Adrenal gland (tissue), 12 donors: ENCODE results near the gene ORC4. TPM values are rescaled to one million over a fixed set of nuclear protein-coding genes. Genes with fewer than 3 reads are reported as not detected.

Experiments
- DNase-seq, 7 donors: peaks; one replicate each; pipeline ENCODE4 v3.0.0-alpha.2; 2019 to 2020
- H3K27ac ChIP-seq, 5 donors: fragments of 200-600 bp; sonication (generic) in 4 of 5; 1 replicate in 3 of 5; 2 replicates in 2 of 5; pipeline versions ENCODE4 v1.5.1 to v1.8.0; 2016 to 2020; ENCODE audit warnings: mild to moderate bottlenecking in 1 of 5
- H3K27me3 ChIP-seq: fragments of 200-600 bp; 2 replicates; pipeline ENCODE4 v1.8.0; 2021
- H3K36me3 ChIP-seq, 2 donors: fragments of 200-600 bp; replicated peaks in 1 of 2; 1 replicate in 1 of 2; 2 replicates in 1 of 2; pipeline versions ENCODE4 v1.5.1 to v1.8.0; 2018 to 2022
- H3K4me1 ChIP-seq, 2 donors: fragments of 200-600 bp; replicated peaks in 1 of 2; 1 replicate in 1 of 2; 2 replicates in 1 of 2; pipeline versions ENCODE4 v1.5.1 to v1.8.0; 2018 to 2021
- H3K4me3 ChIP-seq, 4 donors: fragments of 200-600 bp; sonication (generic) in 3 of 4; one replicate each; pipeline ENCODE4 v1.5.1; 2016 to 2018
- H3K9me3 ChIP-seq, 3 donors: fragments of 200-600 bp; sonication (generic) in 1 of 3; replicated peaks in 1 of 3; 1 replicate in 2 of 3; 2 replicates in 1 of 3; pipeline versions ENCODE4 v1.5.1 to v1.8.0; 2016 to 2021
- POLR2A ChIP-seq, 2 donors: fragments of 450-650 bp; IDR thresholded peaks; one replicate each; pipeline ENCODE4 v1.6.1; 2017; ENCODE audit warnings: antibody characterized with exemption in 2 of 2, mild to moderate bottlenecking in 2 of 2, moderate library complexity in 1 of 2
- WGBS, 4 donors: extraction: QIAGEN DNeasy Blood & Tissue Kit in 2 of 4; methylation state at CpG; one replicate each; pipeline versions ENCODE4 v1.1.5 to v1.1.7; 2013 to 2017; 5-methylcytosine and 5-hydroxymethylcytosine counted together
- intact Hi-C, 2 donors: fragments of 100-400 bp; cut with DNase I; formaldehyde crosslinking; loops; one replicate each; pipeline versions ENCODE4 v1.14.1 to v1.15.0; 2022 to 2023
- polyA plus RNA-seq, 3 donors: library from polyadenylated mRNA; stranded (reverse); fragments of 200-250 nt in 2 of 3; fragments of 350-450 nt in 1 of 3; fragmentation: Illumina TruSeq in 1 of 3; extraction: RNeasy Lipid Tissue Mini Kit (QIAGEN cat#74804) in 1 of 3; gene quantifications; one replicate each; pipeline ENCODE4 v1.2.3, GENCODE V29; 2013 to 2014
- total RNA-seq, 9 donors: library from RNA; depleted of rRNA in 4 of 9; stranded (reverse); fragments of >200 nt in 4 of 9; fragments of 120-200 nt in 1 of 9; fragmentation: NEBNext Ultra II Directional in 1 of 9; extraction: Animal tissue kit (Norgen Biotek cat#: 25700) in 1 of 9; gene quantifications; one replicate each; pipeline versions ENCODE4 v1.1.0 to v1.2.4, GENCODE V29; 2013 to 2023
- TF ChIP-seq, protein P1 (sequence below), 6 experiments: fragments of 450-650 bp in 4 of 6; fragments of 200-600 bp in 2 of 6; sonication (generic) in 1 of 6; IDR thresholded peaks; 1 replicate in 5 of 6; 2 replicates in 1 of 6; pipeline versions ENCODE4 v1.5.1 to v1.8.0; 2016 to 2021; ENCODE audit warnings: antibody characterized with exemption in 6 of 6, mild to moderate bottlenecking in 2 of 6, moderate library complexity in 1 of 6
- donor health status: healthy with polysubstance abuse.
- donor health status: Bipolar disorder and iron deficiency.
- donor health status: DM: yes; HTN: yes; CAD: no.
- donor health status: DM: no; HTN: no; CAD: no.
- donor health status: DM: no; HTN: no; CAD: no.
- donor health status: DM: yes; HTN: yes; CAD: no.

ORC4 gene
- total and polyA plus RNA-seq, 12 donors = 7.5 to 87.7 (median 33.4) TPM

DNA sequence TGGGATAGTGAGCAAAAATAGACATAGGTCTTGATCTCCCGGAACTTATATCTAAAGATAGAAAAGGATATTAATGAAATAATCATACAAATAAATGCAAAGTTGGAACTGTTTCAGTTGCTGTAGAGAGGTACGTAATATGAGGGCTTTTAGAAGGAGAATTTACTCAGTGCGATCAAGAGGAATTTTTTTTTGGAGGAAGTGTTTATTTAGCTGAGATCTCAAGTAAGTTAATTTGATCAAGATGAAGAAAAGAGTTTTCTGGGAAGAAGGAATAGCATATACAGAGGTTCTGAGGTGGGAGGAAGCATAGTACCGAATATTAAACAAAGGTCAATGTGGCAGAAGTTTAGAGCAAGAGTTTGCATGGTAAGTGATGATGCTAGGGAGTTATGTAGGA, 11.7 kb upstream of the ORC4 start:
- H3K36me3 ChIP-seq = no peaks in the 10 kb centered on the region
- 87 to 92% (median 90%) methylated on average over 4 of the region's 4 CpGs for WGBS, 4 donors
- no peak overlapping the region for H3K27ac ChIP-seq
- DNase-seq = no peak
- no peaks in the 10 kb centered on the region for H3K27me3 ChIP-seq
- TF ChIP-seq, protein P1, sequence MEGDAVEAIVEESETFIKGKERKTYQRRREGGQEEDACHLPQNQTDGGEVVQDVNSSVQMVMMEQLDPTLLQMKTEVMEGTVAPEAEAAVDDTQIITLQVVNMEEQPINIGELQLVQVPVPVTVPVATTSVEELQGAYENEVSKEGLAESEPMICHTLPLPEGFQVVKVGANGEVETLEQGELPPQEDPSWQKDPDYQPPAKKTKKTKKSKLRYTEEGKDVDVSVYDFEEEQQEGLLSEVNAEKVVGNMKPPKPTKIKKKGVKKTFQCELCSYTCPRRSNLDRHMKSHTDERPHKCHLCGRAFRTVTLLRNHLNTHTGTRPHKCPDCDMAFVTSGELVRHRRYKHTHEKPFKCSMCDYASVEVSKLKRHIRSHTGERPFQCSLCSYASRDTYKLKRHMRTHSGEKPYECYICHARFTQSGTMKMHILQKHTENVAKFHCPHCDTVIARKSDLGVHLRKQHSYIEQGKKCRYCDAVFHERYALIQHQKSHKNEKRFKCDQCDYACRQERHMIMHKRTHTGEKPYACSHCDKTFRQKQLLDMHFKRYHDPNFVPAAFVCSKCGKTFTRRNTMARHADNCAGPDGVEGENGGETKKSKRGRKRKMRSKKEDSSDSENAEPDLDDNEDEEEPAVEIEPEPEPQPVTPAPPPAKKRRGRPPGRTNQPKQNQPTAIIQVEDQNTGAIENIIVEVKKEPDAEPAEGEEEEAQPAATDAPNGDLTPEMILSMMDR (IDR thresholded peaks at IDR 0.05) = no peak
- no peak for TF ChIP-seq POLR2A (IDR thresholded peaks at IDR 0.05)
- no peak overlapping the region for H3K4me3 ChIP-seq
- peaks cover 0 to 8% of the 10 kb centered on the region in 2 donors for H3K4me1 ChIP-seq
- H3K9me3 ChIP-seq = no peaks in the 10 kb centered on the region
- intact Hi-C loops = no loop called here

DNA sequence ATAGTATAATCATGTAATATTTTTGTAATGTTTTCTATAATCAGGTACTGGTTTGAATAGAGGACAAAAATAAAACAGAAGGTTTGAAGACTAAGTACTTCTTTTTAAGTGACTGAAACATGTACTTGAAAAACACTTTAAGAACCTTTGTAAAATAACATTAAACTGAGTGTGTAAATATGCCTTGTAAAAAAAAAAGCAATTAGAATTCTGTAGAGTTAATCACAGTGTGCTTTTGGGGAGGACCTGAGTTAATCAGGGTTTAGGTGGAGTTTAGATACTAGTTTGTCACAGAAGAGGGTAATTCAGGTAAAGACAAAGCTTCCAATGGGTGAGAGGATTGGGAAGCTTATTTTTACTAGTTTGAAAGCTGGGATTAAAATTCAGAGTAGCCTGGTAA, 10.6 kb upstream of the ORC4 start:
- Histone ChIP-seq H3K27me3 (no peaks in the 10 kb centered on the region), H3K36me3 (no peaks in the 10 kb centered on the region), H3K4me3 (no peak overlapping the region), H3K27ac (no peak overlapping the region), H3K4me1 (peaks cover 0 to 14% of the 10 kb centered on the region in 2 donors), H3K9me3 (no peaks in the 10 kb centered on the region)
- intact Hi-C loops = no loop called here
- no peak for TF ChIP-seq POLR2A (IDR thresholded peaks at IDR 0.05)
- TF ChIP-seq, protein P1 (IDR thresholded peaks at IDR 0.05) = no peak
- no peak for DNase-seq

DNA sequence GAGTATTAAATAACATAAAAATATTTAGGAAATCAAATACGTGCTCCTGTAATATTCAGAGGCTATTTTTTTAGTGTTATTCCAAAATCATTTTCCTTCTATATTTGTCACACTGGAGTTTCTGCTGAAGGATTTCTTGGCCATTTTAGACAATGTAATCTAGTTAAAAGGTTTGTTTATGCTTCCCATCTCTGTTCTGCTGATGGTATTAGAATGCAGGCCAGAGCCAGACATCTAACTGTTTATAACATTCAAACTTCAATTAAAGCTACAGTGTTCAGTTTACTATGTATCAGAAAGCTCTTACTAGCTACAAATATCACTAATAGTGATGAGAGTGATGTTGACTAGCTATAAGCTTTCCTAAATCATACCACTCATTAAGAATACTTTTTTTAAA, 8.2 kb upstream of the ORC4 start:
- TF ChIP-seq, protein P1 (IDR thresholded peaks at IDR 0.05) = no peak
- no peak for TF ChIP-seq POLR2A (IDR thresholded peaks at IDR 0.05)
- no peaks in the 10 kb centered on the region for H3K9me3 ChIP-seq
- WGBS, 4 donors = 84 to 92% (median 91%) methylated on average over 1 of the region's 1 CpG
- H3K27ac ChIP-seq = no peak overlapping the region
- no peaks in the 10 kb centered on the region for H3K27me3 ChIP-seq
- no peaks in the 10 kb centered on the region for H3K36me3 ChIP-seq
- no peak overlapping the region for H3K4me3 ChIP-seq
- intact Hi-C loops = no loop called here
- DNase-seq = no peak
- H3K4me1 ChIP-seq = peaks cover 1 to 29% of the 10 kb centered on the region in 2 donors

DNA sequence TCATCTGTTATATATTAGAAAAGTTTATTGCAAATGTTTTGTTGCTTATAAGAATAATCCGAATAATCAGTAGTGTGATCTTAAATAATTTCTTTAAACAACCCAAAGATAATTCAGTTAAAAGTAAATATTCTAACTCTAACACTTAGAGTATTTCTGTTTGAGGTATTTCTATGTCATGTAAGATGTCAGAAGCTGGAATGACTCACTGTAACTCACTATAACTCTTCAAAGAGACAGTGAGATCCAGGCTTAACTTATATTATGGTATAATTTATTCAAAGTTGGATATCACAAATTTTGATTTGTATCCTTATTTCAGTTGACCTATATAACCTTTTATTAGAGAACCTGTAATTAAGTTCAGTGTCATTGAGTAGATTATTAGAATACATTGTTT, 7.3 kb upstream of the ORC4 start:
- Histone ChIP-seq H3K27ac (no peak overlapping the region), H3K27me3 (no peaks in the 10 kb centered on the region), H3K4me1 (peaks cover 6 to 38% of the 10 kb centered on the region in 2 donors), H3K9me3 (no peaks in the 10 kb centered on the region), H3K4me3 (no peak overlapping the region), H3K36me3 (no peaks in the 10 kb centered on the region)
- DNase-seq = no peak
- WGBS, 4 donors = 83 to 96% (median 88%) methylated on average over 1 of the region's 1 CpG
- intact Hi-C loops = no loop called here
- no peak for TF ChIP-seq POLR2A (IDR thresholded peaks at IDR 0.05)
- TF ChIP-seq, protein P1 (IDR thresholded peaks at IDR 0.05) = no peak
